Measurements from ENCODE around the gene PM20D2.

- TF ChIP-seq POLR2A (IDR thresholded peaks at IDR 0.05) (no peak), CTCF (IDR thresholded peaks at IDR 0.05) (no peak)
Observed at GRCh38 chr6:89139509-89140346, 6.1 kb upstream of the PM20D2 start.
